GM23338 (cell line): Measurements from ENCODE around the gene SOX11. TPM values are rescaled to one million over a fixed set of nuclear protein-coding genes. Genes with fewer than 3 reads are reported as not detected.

ENCODE experiments used
- ATAC-seq: fragments of 200-7000 bp; cut with Tn5 transposase; 3 replicates; pipeline ENCODE4 v1.9.1; 2020
- DNase-seq: peaks from one replicate; pipeline ENCODE4 v3.0.0-alpha.2; 2015; ENCODE audit warnings: low spot score
- H2AFZ ChIP-seq: fragments of 200-600 bp; sonication (generic); 2 replicates; pipeline ENCODE4 v1.8.0; 2016; ENCODE audit warnings: antibody characterized with exemption, mild to moderate bottlenecking, moderate library complexity
- H3F3A ChIP-seq: fragments of 200-600 bp; sonication (generic); replicated peaks from 2 replicates; pipeline ENCODE4 v1.8.0; 2017; ENCODE audit warnings: antibody characterized with exemption, mixed run types, low read depth
- H3K27ac ChIP-seq: fragments of 200-600 bp; sonication (generic); 2 replicates; pipeline ENCODE4 v1.6.1; 2016; ENCODE audit warnings: low read depth
- H3K27me3 ChIP-seq: fragments of 200-600 bp; sonication (generic); 2 replicates; pipeline ENCODE4 v1.8.0; 2016; ENCODE audit warnings: mild to moderate bottlenecking, mixed run types, moderate library complexity; ENCODE audit not compliant: insufficient read depth
- H3K36me3 ChIP-seq: fragments of 200-600 bp; sonication (generic); 2 replicates; pipeline ENCODE4 v1.8.0; 2016; ENCODE audit warnings: mild to moderate bottlenecking; ENCODE audit not compliant: insufficient read depth
- H3K4me1 ChIP-seq: fragments of 200-600 bp; sonication (generic); 2 replicates; pipeline ENCODE4 v1.8.0; 2016; ENCODE audit warnings: mild to moderate bottlenecking, moderate library complexity; ENCODE audit not compliant: insufficient read depth
- H3K4me2 ChIP-seq: fragments of 200-600 bp; sonication (generic); 2 replicates; pipeline ENCODE4 v1.7.1; 2017; ENCODE audit warnings: mixed run types
- H3K4me3 ChIP-seq: fragments of 200-600 bp; sonication (generic); 2 replicates; pipeline ENCODE4 v1.6.1; 2016; ENCODE audit warnings: mixed run types
- H3K79me2 ChIP-seq: fragments of 200-600 bp; sonication (generic); replicated peaks from 2 replicates; pipeline ENCODE4 v1.8.0; 2017; ENCODE audit warnings: mild to moderate bottlenecking; ENCODE audit not compliant: insufficient read depth
- H3K9me2 ChIP-seq: fragments of 200-600 bp; sonication (generic); 2 replicates; pipeline ENCODE4 v1.8.0; 2017; ENCODE audit not compliant: insufficient read depth
- H4K20me1 ChIP-seq: fragments of 200-600 bp; sonication (generic); replicated peaks from 2 replicates; pipeline ENCODE4 v1.8.0; 2017; ENCODE audit warnings: mild to moderate bottlenecking; ENCODE audit not compliant: insufficient read depth
- H3K27ac Mint-ChIP-seq: 2 replicates; pipeline ENCODE4 v1.8.0; 2020; ENCODE audit warnings: inconsistent platforms, mild to moderate bottlenecking, moderate library complexity, mixed read lengths
- H3K27me3 Mint-ChIP-seq: 3 replicates; pipeline ENCODE4 v1.8.0; 2022; ENCODE audit warnings: low read depth, mild to moderate bottlenecking, moderate library complexity, mixed read lengths, inconsistent platforms; ENCODE audit not compliant: insufficient read depth, poor library complexity
- H3K36me3 Mint-ChIP-seq: 3 replicates; pipeline ENCODE4 v1.8.0; 2021; ENCODE audit warnings: low read depth, mild to moderate bottlenecking, inconsistent platforms, moderate library complexity, mixed read lengths
- H3K4me1 Mint-ChIP-seq: 3 replicates; pipeline ENCODE4 v1.8.0; 2020; ENCODE audit warnings: mild to moderate bottlenecking, inconsistent platforms, mixed read lengths
- H3K4me3 Mint-ChIP-seq: 3 replicates; pipeline ENCODE4 v1.8.0; 2021; ENCODE audit warnings: moderate library complexity, mild to moderate bottlenecking, inconsistent platforms, mixed read lengths
- H3K9me3 Mint-ChIP-seq: 3 replicates; pipeline ENCODE4 v1.8.0; 2020; ENCODE audit warnings: moderate library complexity, mild to moderate bottlenecking, inconsistent platforms, mixed read lengths
- CREB1 ChIP-seq: fragments of 250-450 bp; sonication (Bioruptor Pico); IDR thresholded peaks from 2 replicates; pipeline ENCODE4 v1.5.0; 2020; ENCODE audit warnings: low read depth, mild to moderate bottlenecking, moderate library complexity
- CTCF ChIP-seq, 2 experiments: fragments of 200-600 bp in 1 of 2; sonication (generic) in 1 of 2; conservative IDR thresholded peaks; 2 replicates each; pipeline versions ENCODE4 v1.5.1 to v1.6.1; 2016 to 2017; ENCODE audit warnings: antibody characterized with exemption in 2 of 2, low read depth in 2 of 2, mild to moderate bottlenecking in 2 of 2, moderate library complexity in 1 of 2
- EZH2 ChIP-seq: fragments of 200-600 bp; sonication (generic); IDR thresholded peaks from one replicate; pipeline ENCODE4 v1.8.0; 2017; ENCODE audit warnings: antibody characterized with exemption, mild to moderate bottlenecking, low read depth; ENCODE audit not compliant: unreplicated experiment
- EZH2phosphoT487 ChIP-seq: fragments of 200-600 bp; sonication (generic); IDR thresholded peaks from one replicate; pipeline ENCODE4 v1.8.1; 2018; ENCODE audit warnings: antibody characterized with exemption; ENCODE audit not compliant: unreplicated experiment
- JUNB ChIP-seq: IDR thresholded peaks from one replicate; pipeline ENCODE4 v1.6.1; 2016; ENCODE audit warnings: antibody characterized with exemption; ENCODE audit not compliant: unreplicated experiment
- POLR2AphosphoS5 ChIP-seq: IDR thresholded peaks from 2 replicates; pipeline ENCODE4 v1.6.1; 2016; ENCODE audit warnings: antibody characterized with exemption, low read depth
- REST ChIP-seq: IDR thresholded peaks from one replicate; pipeline ENCODE4 v1.6.1; 2018; ENCODE audit warnings: antibody characterized with exemption; ENCODE audit not compliant: unreplicated experiment
- STAT1 ChIP-seq: IDR thresholded peaks from one replicate; pipeline ENCODE4 v1.6.1; 2016; ENCODE audit warnings: antibody characterized with exemption; ENCODE audit not compliant: unreplicated experiment
- ZNF114 ChIP-seq: fragments of 250-450 bp; sonication (Bioruptor Pico); IDR thresholded peaks from 2 replicates; pipeline ENCODE4 v1.5.0; 2020; ENCODE audit warnings: mild to moderate bottlenecking, moderate library complexity
- ZNF331 ChIP-seq: fragments of 250-450 bp; sonication (Bioruptor Pico); IDR thresholded peaks from 2 replicates; pipeline ENCODE4 v1.5.0; 2020; ENCODE audit warnings: low read depth, mild to moderate bottlenecking, moderate library complexity
- polyA plus RNA-seq: library from polyadenylated mRNA; unstranded; fragments of >200 nt; fragmentation: Nextera tagmentation; extraction: Ambion mirVana; gene quantifications from 2 replicates; pipeline ENCODE4 v1.2.1, GENCODE V29; 2016
- total RNA-seq: library from RNA; depleted of rRNA; stranded (reverse); fragments of >200 nt; shearing (Covaris generic); gene quantifications from 2 replicates; pipeline ENCODE4 v1.2.3, GENCODE V29; 2014
- TF ChIP-seq, protein P1 (sequence below): IDR thresholded peaks from 2 replicates; pipeline ENCODE4 v1.6.1; 2016; ENCODE audit warnings: antibody characterized with exemption

The SOX11 gene
- total and polyA plus RNA-seq, 2 experiments from 2014 or later = 26.5 to 33.2 TPM

- TF ChIP-seq, protein P1, sequence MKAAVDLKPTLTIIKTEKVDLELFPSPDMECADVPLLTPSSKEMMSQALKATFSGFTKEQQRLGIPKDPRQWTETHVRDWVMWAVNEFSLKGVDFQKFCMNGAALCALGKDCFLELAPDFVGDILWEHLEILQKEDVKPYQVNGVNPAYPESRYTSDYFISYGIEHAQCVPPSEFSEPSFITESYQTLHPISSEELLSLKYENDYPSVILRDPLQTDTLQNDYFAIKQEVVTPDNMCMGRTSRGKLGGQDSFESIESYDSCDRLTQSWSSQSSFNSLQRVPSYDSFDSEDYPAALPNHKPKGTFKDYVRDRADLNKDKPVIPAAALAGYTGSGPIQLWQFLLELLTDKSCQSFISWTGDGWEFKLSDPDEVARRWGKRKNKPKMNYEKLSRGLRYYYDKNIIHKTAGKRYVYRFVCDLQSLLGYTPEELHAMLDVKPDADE = no peak
- TF ChIP-seq JUNB = no peak
Observed at GRCh38 chr2:5730386-5730785, 38.2 kb downstream of the SOX11 start (continued).

GRCh38 chr2:5734859-5735520, 42.8 kb downstream of the SOX11 start:
- no peaks in the 10 kb centered on the region for H4K20me1 ChIP-seq
- Mint-ChIP-seq H3K36me3 (peaks cover 18% of the 10 kb centered on the region), H3K27ac (no peak overlapping the region; the same call in 1 of the 2 replicates), H3K27me3 (peaks cover 4% of the 10 kb centered on the region), H3K4me1 (peaks cover 17% of the 10 kb centered on the region), H3K4me3 (no peak overlapping the region), H3K9me3 (peaks cover 3% of the 10 kb centered on the region; the same call in 1 of the 3 replicates)
- ATAC-seq = no peak; the same call in 2 of the 3 replicates
- no peak for DNase-seq
- H3K9me2 ChIP-seq = no peaks in the 10 kb centered on the region
- no peak overlapping the region for H3K27ac ChIP-seq
- no peak overlapping the region for H3K4me2 ChIP-seq
- H3F3A ChIP-seq = no peaks in the 10 kb centered on the region
- peaks cover 7% of the 10 kb centered on the region for H3K4me1 ChIP-seq
- H3K36me3 ChIP-seq = no peaks in the 10 kb centered on the region
- H3K79me2 ChIP-seq = no peaks in the 10 kb centered on the region
- H3K4me3 ChIP-seq = no peak overlapping the region
- no peaks in the 10 kb centered on the region for H3K27me3 ChIP-seq
- H2AFZ ChIP-seq = no peak overlapping the region
- no peak for TF ChIP-seq POLR2AphosphoS5
- TF ChIP-seq JUNB = no peak
- TF ChIP-seq, protein P1 = no peak
- no peak for TF ChIP-seq ZNF331
- TF ChIP-seq EZH2phosphoT487 = no peak
- no peak for TF ChIP-seq REST
- no peak for TF ChIP-seq CTCF (conservative IDR thresholded peaks at IDR 0.05; ENCODE audit: low read depth in 2 of 2)
- no peak for TF ChIP-seq EZH2
- no peak for TF ChIP-seq STAT1
- TF ChIP-seq CREB1 (CRISPR knock-in tag) = no peak
- no peak for TF ChIP-seq ZNF114 (CRISPR knock-in tag)
